Lung (tissue), 12 donors: ENCODE results near the gene TAX1BP1. TPM values are rescaled to one million over a fixed set of nuclear protein-coding genes. Genes with fewer than 3 reads are reported as not detected.

Experiments
- ATAC-seq: fragments of 200-7000 bp; cut with Tn5 transposase; one replicate; pipeline ENCODE4 v1.9.1; 2020; ENCODE audit warnings: moderate number of reproducible peaks; ENCODE audit not compliant: insufficient read depth, low FRiP score
- DNase-seq, 3 donors: peaks; one replicate each; pipeline ENCODE4 v3.0.0-alpha.2; 2013 to 2017
- H3K27ac ChIP-seq, 2 donors: one replicate each; pipeline ENCODE4 v1.5.1; 2013; ENCODE audit warnings: mild to moderate bottlenecking in 2 of 2, moderate library complexity in 2 of 2, control low read depth in 1 of 2, inconsistent platforms in 1 of 2, low read depth in 1 of 2, low read length in 1 of 2
- H3K27me3 ChIP-seq, 3 donors: one replicate each; pipeline ENCODE4 v1.5.1; 2013; ENCODE audit warnings: low read length in 2 of 3; ENCODE audit not compliant: control insufficient read depth in 3 of 3, insufficient read depth in 3 of 3
- H3K36me3 ChIP-seq, 4 donors: one replicate each; pipeline ENCODE4 v1.5.1; 2013; ENCODE audit warnings: low read length in 4 of 4, mild to moderate bottlenecking in 1 of 4, moderate library complexity in 1 of 4; ENCODE audit not compliant: control insufficient read depth in 4 of 4, insufficient read depth in 4 of 4
- H3K4me1 ChIP-seq, 5 donors: one replicate each; pipeline ENCODE4 v1.5.1; 2013; ENCODE audit warnings: low read length in 5 of 5, mild to moderate bottlenecking in 2 of 5, moderate library complexity in 1 of 5; ENCODE audit not compliant: control insufficient read depth in 5 of 5, insufficient read depth in 5 of 5
- H3K4me3 ChIP-seq: one replicate; pipeline ENCODE4 v1.5.1; 2013; ENCODE audit warnings: mild to moderate bottlenecking, control low read depth, moderate library complexity
- H3K9ac ChIP-seq, 2 donors: one replicate each; pipeline ENCODE4 v1.5.1; 2013; ENCODE audit warnings: low read length in 2 of 2, control low read depth in 1 of 2; ENCODE audit not compliant: insufficient read depth in 1 of 2
- H3K9me3 ChIP-seq, 4 donors: one replicate each; pipeline ENCODE4 v1.5.1; 2013; ENCODE audit warnings: low read length in 3 of 4, mild to moderate bottlenecking in 1 of 4, moderate library complexity in 1 of 4; ENCODE audit not compliant: control insufficient read depth in 4 of 4, insufficient read depth in 3 of 4
- WGBS, 2 donors: extraction: QIAGEN DNeasy Blood & Tissue Kit; methylation state at CpG; one replicate each; pipeline ENCODE4 v1.1.7; 2013; 5-methylcytosine and 5-hydroxymethylcytosine counted together
- polyA plus RNA-seq, 2 donors: library from polyadenylated mRNA; stranded (reverse); fragments of 200-250 nt; gene quantifications; one replicate each; pipeline ENCODE4 v1.2.1, GENCODE V29; 2013
- total RNA-seq, 2 donors: library from RNA; depleted of rRNA in 1 of 2; stranded (reverse); fragments of >200 nt in 1 of 2; gene quantifications; one replicate each; pipeline ENCODE4 v1.2.1, GENCODE V29; 2014 to 2021
- TF ChIP-seq, protein P1 (sequence below): IDR thresholded peaks from 2 replicates; pipeline ENCODE4 v1.5.1; 2012; ENCODE audit warnings: mild to moderate bottlenecking; ENCODE audit errors: control extremely low read depth, extremely low read depth
- donor health status: control.
- donor health status: control.
- donor health status: Bipolar disorder and iron deficiency.
- donor health status: healthy.
- donor health status: DM: yes; HTN: yes; CAD: no.

TAX1BP1 gene
- total and polyA plus RNA-seq, 4 donors: 61.4 to 137 (median 83.0) TPM

DNA sequence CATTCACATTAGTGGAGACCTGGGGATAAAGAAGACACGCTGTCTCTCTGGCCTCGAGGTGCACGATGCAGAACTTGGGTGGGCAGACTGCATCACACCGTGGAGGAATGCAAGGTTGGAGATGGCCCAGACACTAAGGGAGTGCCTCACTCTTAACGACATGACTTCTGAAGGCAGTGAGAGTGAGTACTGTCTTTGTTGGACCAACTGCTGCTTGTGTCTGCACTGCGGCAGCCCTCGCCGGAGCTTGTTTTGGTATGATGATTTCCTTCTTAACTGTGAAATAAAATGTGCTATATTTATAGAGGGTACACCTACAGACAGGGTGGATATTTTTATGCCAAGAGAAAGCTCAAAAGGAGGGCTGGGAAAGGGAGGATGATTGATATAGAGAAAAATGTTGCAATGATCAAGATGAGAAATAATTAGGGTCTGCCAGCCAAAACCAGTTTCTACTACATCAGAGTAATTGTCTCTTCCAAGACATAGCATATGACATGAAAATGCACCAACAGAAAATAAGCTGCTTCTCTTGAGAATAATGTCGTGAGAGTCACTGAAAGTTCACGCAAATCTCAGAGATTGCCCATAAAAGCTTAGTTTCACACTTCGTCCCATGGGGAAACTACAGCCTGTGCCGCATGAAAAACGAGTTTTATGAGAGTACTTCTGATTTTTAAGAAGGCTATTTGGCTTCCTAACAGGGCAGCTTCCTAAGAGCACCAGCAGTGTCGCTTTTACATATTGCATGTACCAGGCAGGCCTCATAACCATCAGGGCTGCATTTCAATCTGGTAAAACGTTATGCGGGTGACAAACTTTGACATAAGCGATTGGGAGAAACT lies 127.1 kb downstream of the TAX1BP1 start:
- Histone ChIP-seq H3K27me3 (no peaks in the 10 kb centered on the region), H3K4me1 (peaks cover 0 to 10% (median 4%) of the 10 kb centered on the region in 5 donors), H3K4me3 (no peak overlapping the region), H3K9ac (no peak overlapping the region), H3K9me3 (no peaks in the 10 kb centered on the region), H3K36me3 (no peaks in the 10 kb centered on the region), H3K27ac (no peak overlapping the region)
- DNase-seq (peak in 2 of 3 donors; percentile 31 to 66), ATAC-seq (no peak)
- TF ChIP-seq, protein P1, sequence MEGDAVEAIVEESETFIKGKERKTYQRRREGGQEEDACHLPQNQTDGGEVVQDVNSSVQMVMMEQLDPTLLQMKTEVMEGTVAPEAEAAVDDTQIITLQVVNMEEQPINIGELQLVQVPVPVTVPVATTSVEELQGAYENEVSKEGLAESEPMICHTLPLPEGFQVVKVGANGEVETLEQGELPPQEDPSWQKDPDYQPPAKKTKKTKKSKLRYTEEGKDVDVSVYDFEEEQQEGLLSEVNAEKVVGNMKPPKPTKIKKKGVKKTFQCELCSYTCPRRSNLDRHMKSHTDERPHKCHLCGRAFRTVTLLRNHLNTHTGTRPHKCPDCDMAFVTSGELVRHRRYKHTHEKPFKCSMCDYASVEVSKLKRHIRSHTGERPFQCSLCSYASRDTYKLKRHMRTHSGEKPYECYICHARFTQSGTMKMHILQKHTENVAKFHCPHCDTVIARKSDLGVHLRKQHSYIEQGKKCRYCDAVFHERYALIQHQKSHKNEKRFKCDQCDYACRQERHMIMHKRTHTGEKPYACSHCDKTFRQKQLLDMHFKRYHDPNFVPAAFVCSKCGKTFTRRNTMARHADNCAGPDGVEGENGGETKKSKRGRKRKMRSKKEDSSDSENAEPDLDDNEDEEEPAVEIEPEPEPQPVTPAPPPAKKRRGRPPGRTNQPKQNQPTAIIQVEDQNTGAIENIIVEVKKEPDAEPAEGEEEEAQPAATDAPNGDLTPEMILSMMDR: no peak
- 87 to 89% methylated on average over 17 of the region's 17 CpGs for WGBS, 2 donors

- no peaks in the 10 kb centered on the region for H3K27me3 ChIP-seq
- WGBS, 2 donors: 94 to 95% methylated on average over 15 of the region's 15 CpGs
- no peak for ATAC-seq
These were observed 128.2 kb downstream of the TAX1BP1 start for GRCh38 chr7:27868131-27868550.

GRCh38 chr7:27869056-27869455 lies 129.1 kb downstream of the TAX1BP1 start:
- Histone ChIP-seq H3K27me3 (no peaks in the 10 kb centered on the region), H3K27ac (no peak overlapping the region), H3K4me3 (no peak overlapping the region), H3K9me3 (no peaks in the 10 kb centered on the region), H3K9ac (no peak overlapping the region), H3K4me1 (peaks cover 3 to 21% (median 8%) of the 10 kb centered on the region in 5 donors), H3K36me3 (no peaks in the 10 kb centered on the region)
- TF ChIP-seq, protein P1: no peak
- 74 to 87% methylated on average over 7 of the region's 7 CpGs for WGBS, 2 donors
- ATAC-seq (no peak), DNase-seq (no peak)

More at GRCh38 chr7:27868131-27868550, 128.2 kb downstream of the TAX1BP1 start:
- TF ChIP-seq, protein P1: no peak
- no peak for DNase-seq
- no peaks in the 10 kb centered on the region for H3K9me3 ChIP-seq
- peaks cover 2 to 21% (median 6%) of the 10 kb centered on the region in 5 donors for H3K4me1 ChIP-seq
- no peak overlapping the region for H3K9ac ChIP-seq
- H3K27ac ChIP-seq: no peak overlapping the region
- no peak overlapping the region for H3K4me3 ChIP-seq
- no peaks in the 10 kb centered on the region for H3K36me3 ChIP-seq
